GM12878 (cell line): ENCODE measurements around the gene C11orf58.

Experiments
- CTCF ChIP-seq, 3 experiments: IDR thresholded peaks in 2 of 3; conservative IDR thresholded peaks in 1 of 3; 2 replicates each; pipeline ENCODE4 v1.5.1; 2011; ENCODE audit warnings: low read depth in 3 of 3, low read length in 3 of 3, mild to moderate bottlenecking in 3 of 3, control low read depth in 2 of 3, moderate library complexity in 2 of 3, inconsistent platforms in 1 of 3, mixed read lengths in 1 of 3; ENCODE audit not compliant: control insufficient read depth in 2 of 3, insufficient read depth in 1 of 3; ENCODE audit errors: extremely low read depth in 1 of 3
- POLR2A ChIP-seq: IDR thresholded peaks from 2 replicates; pipeline ENCODE4 v1.6.1; 2011; ENCODE audit warnings: low read depth, mild to moderate bottlenecking, low read length
- RCOR1 ChIP-seq: conservative IDR thresholded peaks from 2 replicates; pipeline ENCODE4 v1.6.1; 2012; ENCODE audit warnings: low read depth, low read length, improper control_type of control experiment

- no peak for TF ChIP-seq CTCF (IDR thresholded peaks at IDR 0.05 in 2 of 3, conservative IDR thresholded peaks at IDR 0.05 in 1 of 3; ENCODE audit: control insufficient read depth in 2 of 3, extremely low read depth in 1 of 3, insufficient read depth in 1 of 3, low read depth in 3 of 3, low read length in 3 of 3)
- TF ChIP-seq RCOR1, result no peak
- no peak for TF ChIP-seq POLR2A
Observed at GRCh38 chr11:16805938-16806337, 67.5 kb downstream of the C11orf58 start.
